ENCODE results near the gene EN2. TPM values are rescaled to one million over a fixed set of nuclear protein-coding genes. Genes with fewer than 3 reads are reported as not detected.
A peak's percentile ranks its signal among the peaks of the same experiment; 100 is the strongest.

Gene EN2
- total and polyA plus RNA-seq, 11 donors, result 0.06 to 0.08 TPM; not detected in 9

GRCh38 chr7:155464948-155465739, 7.2 kb downstream of the EN2 start:
- Histone ChIP-seq H3K4me1 (peaks cover 0 to 29% (median 16%) of the 10 kb centered on the region in 12 donors), H3K27ac (no peak overlapping the region), H3K9me3 (no peaks in the 10 kb centered on the region), H3K4me3 (no peak overlapping the region), H3K36me3 (no peaks in the 10 kb centered on the region), H3K27me3 (peaks cover 96 to 100% (median 98%) of the 10 kb centered on the region in 9 donors)
- WGBS, 4 donors, result 5 to 9% (median 7%) methylated on average over 33 of the region's 33 CpGs
- DNase-seq (no peak), ATAC-seq (no peak)
- TF ChIP-seq POLR2A (IDR thresholded peaks at IDR 0.05) (no peak), CTCF (IDR thresholded peaks at IDR 0.05) (no peak)
- intact Hi-C loops (cut with DNase I), result no loop called here

GRCh38 chr7:155465761-155466141, 7.8 kb downstream of the EN2 start:
- Histone ChIP-seq H3K4me1 (peaks cover 0 to 29% (median 16%) of the 10 kb centered on the region in 12 donors), H3K9me3 (no peaks in the 10 kb centered on the region), H3K27ac (no peak overlapping the region), H3K4me3 (no peak overlapping the region), H3K36me3 (no peaks in the 10 kb centered on the region), H3K27me3 (peaks cover 95 to 100% (median 98%) of the 10 kb centered on the region in 9 donors)
- DNase-seq (no peak), ATAC-seq (no peak)
- intact Hi-C loops (cut with DNase I), result no loop called here
- no peak for TF ChIP-seq POLR2A (IDR thresholded peaks at IDR 0.05)
- no peak for TF ChIP-seq CTCF (IDR thresholded peaks at IDR 0.05)
- WGBS, 4 donors, result 14 to 17% (median 15%) methylated on average over 9 of the region's 9 CpGs

- WGBS, 4 donors, result 3 to 6% (median 4%) methylated on average over 33 to 42 of the region's 42 CpGs
- no peak for TF ChIP-seq POLR2A (IDR thresholded peaks at IDR 0.05)
- TF ChIP-seq CTCF (IDR thresholded peaks at IDR 0.05), result no peak
- H3K36me3 ChIP-seq, result no peaks in the 10 kb centered on the region
- H3K27ac ChIP-seq, result no peak overlapping the region
- peak overlapping the region in 1 of 12 donors; percentile 13 for H3K4me3 ChIP-seq
- DNase-seq, result no peak
- no peak for ATAC-seq
- H3K4me1 ChIP-seq, result peaks cover 0 to 29% (median 16%) of the 10 kb centered on the region in 12 donors
- intact Hi-C loops (cut with DNase I), result no loop called here
- no peaks in the 10 kb centered on the region for H3K9me3 ChIP-seq
- H3K27me3 ChIP-seq, result peaks cover 94 to 100% (median 98%) of the 10 kb centered on the region in 9 donors
These were observed 8.3 kb downstream of the EN2 start for GRCh38 chr7:155466142-155466813.
